Smooth muscle cell (in vitro differentiated cells): Measurements from ENCODE around the gene PTPRU. TPM values are rescaled to one million over a fixed set of nuclear protein-coding genes. Genes with fewer than 3 reads are reported as not detected.

Experiments used
- DNase-seq: peaks from one replicate; lab custom pipeline; 2025; ENCODE audit not compliant: unreplicated experiment; lab: John Stamatoyannopoulos, UW
- H2AFZ ChIP-seq: fragments of 200-600 bp; sonication (generic); 2 replicates; pipeline ENCODE4 v1.6.0; 2016; ENCODE audit warnings: antibody characterized with exemption, low read depth, mild to moderate bottlenecking
- H3F3A ChIP-seq: fragments of 200-600 bp; sonication (generic); 2 replicates; pipeline ENCODE4 v1.6.0; 2017; ENCODE audit warnings: antibody characterized with exemption, low read depth
- H3K27ac ChIP-seq: fragments of 200-600 bp; sonication (generic); 2 replicates; pipeline ENCODE4 v1.5.1; 2016; ENCODE audit warnings: low read depth, mild to moderate bottlenecking
- H3K27me3 ChIP-seq: fragments of 200-600 bp; sonication (generic); 2 replicates; pipeline ENCODE4 v1.6.1; 2016; ENCODE audit warnings: low read depth, mild to moderate bottlenecking
- H3K36me3 ChIP-seq: fragments of 200-600 bp; sonication (generic); 2 replicates; pipeline ENCODE4 v1.5.1; 2016; ENCODE audit warnings: low read depth
- H3K4me1 ChIP-seq: fragments of 200-600 bp; sonication (generic); 2 replicates; pipeline ENCODE4 v1.5.1; 2016; ENCODE audit warnings: low read depth
- H3K4me2 ChIP-seq: fragments of 200-600 bp; sonication (generic); 2 replicates; pipeline ENCODE4 v1.6.0; 2016; ENCODE audit warnings: mild to moderate bottlenecking
- H3K4me3 ChIP-seq: fragments of 200-600 bp; sonication (generic); 2 replicates; pipeline ENCODE4 v1.5.1; 2016; ENCODE audit warnings: mild to moderate bottlenecking
- H3K79me2 ChIP-seq: fragments of 200-600 bp; sonication (generic); 2 replicates; pipeline ENCODE4 v1.6.0; 2016; ENCODE audit warnings: low read depth, mild to moderate bottlenecking
- H3K9ac ChIP-seq: fragments of 200-600 bp; sonication (generic); 2 replicates; pipeline ENCODE4 v1.6.0; 2016; ENCODE audit warnings: low read depth
- H3K9me3 ChIP-seq: fragments of 200-600 bp; sonication (generic); replicated peaks from 2 replicates; pipeline ENCODE4 v1.5.1; 2016; ENCODE audit warnings: low read depth
- H4K20me1 ChIP-seq: fragments of 200-600 bp; sonication (generic); 2 replicates; pipeline ENCODE4 v1.6.0; 2016; ENCODE audit warnings: low read depth
- whole genome bisulfite sequencing: methylation state at CpG from one replicate; pipeline ENCODE4 v1.1.7; 2016; ENCODE audit warnings: low lambda C conversion rate; 5-methylcytosine and 5-hydroxymethylcytosine counted together
- polyA plus RNA-seq: library from polyadenylated mRNA; unstranded; fragments of >200 nt; fragmentation: Nextera tagmentation; extraction: Ambion mirVana; gene quantifications from 2 replicates; pipeline ENCODE4 v1.2.1, GENCODE V29; 2016
- total RNA-seq: library from RNA; depleted of rRNA; stranded (reverse); fragments of >200 nt; gene quantifications from 2 replicates; pipeline ENCODE4 v1.2.3, GENCODE V29; 2014
- TF ChIP-seq, protein P1 (sequence below): fragments of 200-600 bp; sonication (generic); IDR thresholded peaks from 2 replicates; pipeline ENCODE4 v1.5.1; 2017; ENCODE audit warnings: borderline replicate concordance, mild to moderate bottlenecking, antibody characterized with exemption; ENCODE audit not compliant: insufficient read depth, poor library complexity, severe bottlenecking

The PTPRU gene
- total and polyA plus RNA-seq, 2 experiments from 2014 or later: 41.1 to 67.8 TPM

DNA sequence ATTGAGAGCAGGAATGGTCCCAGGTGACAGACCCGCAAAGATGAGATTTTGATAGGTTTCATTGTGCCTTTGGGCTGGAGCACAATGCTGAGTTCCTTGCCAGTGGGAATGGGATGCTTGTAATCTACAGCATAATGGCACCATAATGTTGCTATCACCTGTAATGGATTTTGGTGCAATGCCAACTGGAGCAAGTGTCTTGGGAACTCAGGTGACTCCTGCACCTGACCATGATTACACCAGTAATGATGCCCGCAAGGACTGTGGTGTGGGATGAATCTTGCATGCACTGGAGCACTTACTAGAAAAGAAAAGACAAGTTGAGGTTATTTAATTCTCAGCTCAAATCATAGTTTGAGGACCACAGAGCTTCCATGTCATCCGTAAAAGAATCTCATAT lies 96.7 kb downstream of the PTPRU start:
- no peak overlapping the region for H3K27ac ChIP-seq
- no peak overlapping the region for H3K4me3 ChIP-seq
- no peaks in the 10 kb centered on the region for H3K4me1 ChIP-seq
- H4K20me1 ChIP-seq: no peaks in the 10 kb centered on the region
- TF ChIP-seq, protein P1, sequence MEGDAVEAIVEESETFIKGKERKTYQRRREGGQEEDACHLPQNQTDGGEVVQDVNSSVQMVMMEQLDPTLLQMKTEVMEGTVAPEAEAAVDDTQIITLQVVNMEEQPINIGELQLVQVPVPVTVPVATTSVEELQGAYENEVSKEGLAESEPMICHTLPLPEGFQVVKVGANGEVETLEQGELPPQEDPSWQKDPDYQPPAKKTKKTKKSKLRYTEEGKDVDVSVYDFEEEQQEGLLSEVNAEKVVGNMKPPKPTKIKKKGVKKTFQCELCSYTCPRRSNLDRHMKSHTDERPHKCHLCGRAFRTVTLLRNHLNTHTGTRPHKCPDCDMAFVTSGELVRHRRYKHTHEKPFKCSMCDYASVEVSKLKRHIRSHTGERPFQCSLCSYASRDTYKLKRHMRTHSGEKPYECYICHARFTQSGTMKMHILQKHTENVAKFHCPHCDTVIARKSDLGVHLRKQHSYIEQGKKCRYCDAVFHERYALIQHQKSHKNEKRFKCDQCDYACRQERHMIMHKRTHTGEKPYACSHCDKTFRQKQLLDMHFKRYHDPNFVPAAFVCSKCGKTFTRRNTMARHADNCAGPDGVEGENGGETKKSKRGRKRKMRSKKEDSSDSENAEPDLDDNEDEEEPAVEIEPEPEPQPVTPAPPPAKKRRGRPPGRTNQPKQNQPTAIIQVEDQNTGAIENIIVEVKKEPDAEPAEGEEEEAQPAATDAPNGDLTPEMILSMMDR: no peak
- no peaks in the 10 kb centered on the region for H3F3A ChIP-seq
- H3K4me2 ChIP-seq: no peak overlapping the region
- H3K9ac ChIP-seq: no peak overlapping the region
- H2AFZ ChIP-seq: no peak overlapping the region
- 100% methylated on average over 3 of the region's 3 CpGs for WGBS
- H3K36me3 ChIP-seq: no peaks in the 10 kb centered on the region
- no peak for DNase-seq
- H3K9me3 ChIP-seq: no peaks in the 10 kb centered on the region
- H3K27me3 ChIP-seq: peaks cover 5% of the 10 kb centered on the region
- no peaks in the 10 kb centered on the region for H3K79me2 ChIP-seq

DNA sequence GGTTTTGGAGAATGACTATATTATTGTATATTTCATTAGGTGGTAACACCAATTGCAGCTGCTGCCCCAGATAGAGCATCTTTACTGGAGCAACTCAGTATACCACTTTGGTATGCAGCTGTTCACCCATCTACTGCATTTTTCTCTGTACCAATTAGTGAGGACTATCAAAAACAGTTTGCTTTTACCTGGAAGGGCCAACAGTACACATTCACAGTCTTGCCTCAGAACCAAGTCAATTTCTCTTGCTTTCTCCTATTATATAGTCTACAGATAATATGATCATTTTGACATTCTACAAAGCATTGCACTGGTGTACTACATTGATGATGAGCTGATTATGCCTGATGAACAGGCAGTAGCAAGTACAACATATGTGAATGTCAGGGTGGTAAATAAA lies 99.3 kb downstream of the PTPRU start:
- Histone ChIP-seq H3K9me3 (no peaks in the 10 kb centered on the region), H3K4me3 (no peak overlapping the region), H3K9ac (no peak overlapping the region), H2AFZ (no peak overlapping the region), H3K4me1 (no peaks in the 10 kb centered on the region), H3F3A (no peaks in the 10 kb centered on the region), H4K20me1 (no peaks in the 10 kb centered on the region), H3K27me3 (peaks cover 5% of the 10 kb centered on the region), H3K79me2 (no peaks in the 10 kb centered on the region), H3K27ac (no peak overlapping the region), H3K4me2 (no peak overlapping the region), H3K36me3 (no peaks in the 10 kb centered on the region)
- TF ChIP-seq, protein P1: no peak
- no peak for DNase-seq

DNA sequence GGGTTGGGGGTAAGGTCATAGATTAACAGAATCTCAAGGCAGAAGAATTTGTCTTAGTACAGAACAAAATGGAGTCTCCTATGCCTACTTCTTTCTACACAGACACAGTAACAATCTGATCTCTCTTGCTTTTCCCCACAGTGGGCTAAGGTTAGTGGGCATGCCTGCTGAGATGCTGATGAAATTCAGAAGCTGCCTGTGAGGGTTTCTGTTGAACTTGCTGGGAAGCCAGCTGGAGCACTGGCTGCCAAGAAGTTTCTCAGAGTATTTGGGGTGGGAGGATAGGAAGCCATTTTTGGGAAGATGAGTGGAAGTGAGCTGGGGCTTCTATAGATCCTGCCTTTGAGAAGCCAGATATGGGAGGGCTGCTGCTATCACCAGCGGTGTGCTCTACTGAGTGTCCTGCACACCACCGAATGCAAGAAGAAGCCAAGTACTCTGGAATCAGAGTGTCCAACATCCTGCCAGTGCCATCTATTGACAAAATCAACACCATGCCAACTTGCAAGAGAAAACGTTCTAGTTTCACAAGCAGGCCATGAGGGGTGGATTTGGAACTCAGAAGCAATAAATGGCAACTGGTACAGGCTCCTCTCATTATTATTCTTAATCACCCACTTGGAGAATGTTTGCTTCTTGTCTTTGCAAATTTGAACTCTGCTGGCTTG lies 102.7 kb downstream of the PTPRU start:
- Histone ChIP-seq H3K4me3 (no peak overlapping the region), H3K36me3 (no peaks in the 10 kb centered on the region), H3K27ac (no peak overlapping the region), H3F3A (no peaks in the 10 kb centered on the region), H3K27me3 (peaks cover 23% of the 10 kb centered on the region), H3K9me3 (no peaks in the 10 kb centered on the region), H3K4me1 (no peaks in the 10 kb centered on the region), H2AFZ (no peak overlapping the region), H3K79me2 (no peaks in the 10 kb centered on the region), H4K20me1 (no peaks in the 10 kb centered on the region), H3K4me2 (no peak overlapping the region), H3K9ac (no peak overlapping the region)
- TF ChIP-seq, protein P1: no peak
- WGBS: 87% methylated on average over 3 of the region's 3 CpGs
- no peak for DNase-seq

DNA sequence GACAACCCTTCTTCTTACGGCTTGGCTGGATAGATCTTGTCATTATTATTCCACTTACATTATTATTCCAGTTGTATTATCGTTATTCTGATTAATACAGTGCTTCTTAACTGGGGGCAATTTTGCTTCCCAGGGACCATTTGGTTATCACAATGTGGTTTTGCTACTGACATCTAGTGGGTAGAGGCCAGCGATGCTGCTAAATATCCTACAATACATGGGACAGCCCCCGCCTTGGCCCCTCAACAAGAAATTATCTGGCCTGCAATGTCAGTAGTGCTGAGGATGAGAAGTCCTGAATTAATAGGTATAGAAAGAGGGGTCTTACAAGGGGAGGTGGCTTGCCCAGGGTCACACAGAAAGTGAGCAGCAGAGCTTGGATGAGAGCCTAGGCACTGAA lies 105.6 kb downstream of the PTPRU start:
- TF ChIP-seq, protein P1: peak; percentile 3
- Histone ChIP-seq H4K20me1 (no peaks in the 10 kb centered on the region), H3K79me2 (no peaks in the 10 kb centered on the region)

More for the DNA sequence above, 105.6 kb downstream of the PTPRU start:
- DNase-seq: no peak
- Histone ChIP-seq H3K36me3 (no peaks in the 10 kb centered on the region), H3K4me3 (no peak overlapping the region), H3K4me2 (no peak overlapping the region), H3K9me3 (no peaks in the 10 kb centered on the region), H3K9ac (no peak overlapping the region), H3F3A (no peaks in the 10 kb centered on the region), H3K4me1 (no peaks in the 10 kb centered on the region), H3K27me3 (peaks cover 27% of the 10 kb centered on the region), H3K27ac (no peak overlapping the region), H2AFZ (no peak overlapping the region)
- WGBS: 68% methylated on average over 4 of the region's 4 CpGs
